ENCODE measurements around the gene GMCL2. TPM values are rescaled to one million over a fixed set of nuclear protein-coding genes. Genes with fewer than 3 reads are reported as not detected.

Gene GMCL2
- total and polyA plus RNA-seq, 9 of the 15 experiments (the other 6 are each of a cell fraction or from before 2014, with no cell fraction given): 0.04 TPM; not detected in 8

- TF ChIP-seq CHAMP1 (IDR thresholded peaks at IDR 0.05): no peak
- TF ChIP-seq ZNF511 (CRISPR knock-in tag; IDR thresholded peaks at IDR 0.05): 0 out of 2 replicates have a peak, but pooled peaks have one; percentile 9
These were observed 18.5 kb upstream of the GMCL2 start (continued) for GRCh38 chr5:178205749-178206047.

GRCh38 chr5:178204935-178205748 lies 18.0 kb upstream of the GMCL2 start:
- Histone ChIP-seq H3K27me3 (ENCODE audit: control insufficient read depth in 2 of 2, insufficient read depth in 2 of 2, low read length in 2 of 2) (no peaks in the 10 kb centered on the region), H3K79me2 (ENCODE audit: control insufficient read depth, insufficient read depth, low read length) (peaks cover 69% of the 10 kb centered on the region), H4K20me1 (replicated peaks; ENCODE audit: control insufficient read depth, insufficient read depth, low read length) (peaks cover 51% of the 10 kb centered on the region), H3K27ac (ENCODE audit: extremely low read depth, low read depth, low read length) (peak overlapping the region; percentile 94), H3K4me1 (replicated peaks in 1 of 2; ENCODE audit: control insufficient read depth in 2 of 2, insufficient read depth in 2 of 2, low read length in 2 of 2) (peaks cover 23 to 25% of the 10 kb centered on the region in 2 experiments; a peak in 4 of 5 replicates), H3K36me3 (ENCODE audit: control insufficient read depth, insufficient read depth, low read length) (peaks cover 49% of the 10 kb centered on the region), H3K9me1 (ENCODE audit: control insufficient read depth, insufficient read depth, low read length) (peaks cover 10% of the 10 kb centered on the region), H3K4me3 (peak overlapping the region; percentile 80), H3K9ac (ENCODE audit: insufficient read depth in 1 of 2, low read depth in 2 of 2, low read length in 2 of 2) (peak overlapping the region; percentile 93 to 99), H2AFZ (ENCODE audit: low read depth, low read length) (no peak overlapping the region), H3K9me3 (replicated peaks; ENCODE audit: control insufficient read depth, insufficient read depth, low read depth, low read length) (no peaks in the 10 kb centered on the region), H3K4me2 (ENCODE audit: insufficient read depth, low read length) (peak overlapping the region; percentile 96)
- intact Hi-C loops (cut with micrococcal nuclease) (no loop called here), in situ Hi-C loops (cut with MboI) (no loop called here)
- peak; percentile 72 for ATAC-seq
- FAIRE-seq: peak; percentile 40
- no TSS peak for BruUV-seq (replicated peaks)
- CTCF ChIA-PET (ENCODE audit: low intra/inter-chr PET ratio): no interaction called here
- peak; percentile 88 to 93 (median 90) for DNase-seq (ENCODE audit: extremely low read depth in 1 of 4, low spot score in 3 of 4)
- POLR2A ChIA-PET: interaction anchor here (0.6 to 12.7 kb wide), 32 partner anchors 7 to 1418 kb away, joined by 3 to 162 read pairs (median 5); partner anchors contain the start of genes COL23A1, NHP2 and PHYKPL
- WGBS (ENCODE audit: insufficient coverage, low coverage, missing lambda C conversion rate): 1% methylated on average over 52 of the region's 90 CpGs
- TF ChIP-seq ETV5 (CRISPR knock-in tag; IDR thresholded peaks at IDR 0.05; ENCODE audit: low read depth) (0 out of 2 replicates have a peak, but pooled peaks have one; percentile 21), POLR2A (conservative IDR thresholded peaks at IDR 0.05) (peak; percentile 42; the same call in 1 of the 2 replicates), RBM22 (IDR thresholded peaks at IDR 0.05; ENCODE audit: low read depth, low read length, poor library complexity, severe bottlenecking) (peak; percentile 51), ZFP91 (CRISPR knock-in tag; IDR thresholded peaks at IDR 0.05) (no peak), ZNF184 (CRISPR knock-in tag; IDR thresholded peaks at IDR 0.05) (no peak), ZNF347 (CRISPR knock-in tag; IDR thresholded peaks at IDR 0.05; ENCODE audit: low read depth) (no peak), U2AF1 (optimal IDR thresholded peaks at IDR 0.05; ENCODE audit: low read depth, low read length) (peak; percentile 28), SMAD1 (IDR thresholded peaks at IDR 0.05; ENCODE audit: low read depth, low read length, partially characterized antibody) (no peak), ELF1 (tag; IDR thresholded peaks at IDR 0.05) (peak; percentile 15; the same call in 1 of the 2 replicates), GATAD2B (IDR thresholded peaks at IDR 0.05; ENCODE audit: borderline replicate concordance) (0 out of 2 replicates have a peak, but pooled peaks have one; percentile 38), NONO (IDR thresholded peaks at IDR 0.05; ENCODE audit: low read depth in 2 of 2, low read length in 1 of 2) (0 out of 4 replicates have a peak, but pooled peaks of 1 of the 2 experiments have one; percentile 49), HNRNPL (IDR thresholded peaks at IDR 0.05; ENCODE audit: low read depth, low read length) (0 out of 2 replicates have a peak, but pooled peaks have one; percentile 5), MAZ (CRISPR knock-in tag; conservative IDR thresholded peaks at IDR 0.05 in 1 of 2, IDR thresholded peaks at IDR 0.05 in 1 of 2) (peak in 1 of 2 experiments; percentile 46; a peak in 2 of 4 replicates)

Measured in K562 (cell line).